HG03521 (cell line): ENCODE measurements around the gene TMPRSS2.

Experiments used
- ATAC-seq: cut with Tn5 transposase; IDR thresholded peaks from one replicate; pipeline ENCODE4 v1.9.1; 2021; ENCODE audit warnings: mild to moderate bottlenecking, moderate library complexity; ENCODE audit not compliant: unreplicated experiment

The TMPRSS2 gene

GRCh38 chr21:41507521-41508414, at the start of gene TMPRSS2:
TSS of gene TMPRSS2 (minus strand) at chr21:41508158. CDS start at chr21:41498133, 10,025 bp downstream.
- ATAC-seq = no peak

- ATAC-seq = no peak
Observed at GRCh38 chr21:41555057-41555456, 47.1 kb upstream of the TMPRSS2 start.

DNA sequence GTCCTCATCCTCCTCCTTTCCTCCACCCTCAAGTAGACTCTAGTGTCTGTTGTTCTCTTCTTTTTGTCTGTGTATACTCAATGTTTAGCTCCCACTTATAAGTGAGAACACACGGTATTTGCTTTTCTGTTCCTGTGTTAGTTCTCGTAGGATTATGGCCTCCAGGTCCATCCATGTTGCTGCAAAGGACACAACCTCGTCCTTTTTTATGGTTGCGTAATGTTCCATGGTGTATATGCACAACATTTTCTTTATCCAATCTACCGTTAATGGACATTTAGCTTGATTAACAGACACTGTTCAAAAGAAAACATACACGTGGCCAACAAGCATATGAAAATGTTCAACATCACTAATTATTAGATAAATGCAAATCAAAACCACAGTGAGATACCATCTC, 44.3 kb upstream of the TMPRSS2 start:
- no peak for ATAC-seq

DNA sequence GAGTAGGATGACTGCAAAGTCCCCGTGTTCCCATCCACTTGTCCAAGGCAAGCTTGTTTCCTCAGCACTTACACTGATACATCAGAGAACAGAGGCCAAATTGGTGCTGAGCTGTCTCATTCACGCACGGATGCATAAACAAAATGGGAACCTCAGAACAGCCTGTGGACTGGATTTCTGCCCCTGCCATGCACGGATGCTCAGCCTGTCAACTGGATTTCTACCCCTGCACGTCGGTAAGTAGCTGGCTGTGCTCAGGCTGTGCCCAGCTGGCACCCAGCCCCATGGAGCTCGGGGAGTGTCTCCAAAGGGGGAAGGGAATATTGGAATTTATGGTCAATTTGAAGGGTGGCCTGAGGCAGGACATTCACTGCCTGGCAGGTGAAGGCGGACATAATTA, 40.8 kb upstream of the TMPRSS2 start:
- ATAC-seq = no peak

GRCh38 chr21:41547111-41547510, 39.2 kb upstream of the TMPRSS2 start:
- ATAC-seq = no peak

DNA sequence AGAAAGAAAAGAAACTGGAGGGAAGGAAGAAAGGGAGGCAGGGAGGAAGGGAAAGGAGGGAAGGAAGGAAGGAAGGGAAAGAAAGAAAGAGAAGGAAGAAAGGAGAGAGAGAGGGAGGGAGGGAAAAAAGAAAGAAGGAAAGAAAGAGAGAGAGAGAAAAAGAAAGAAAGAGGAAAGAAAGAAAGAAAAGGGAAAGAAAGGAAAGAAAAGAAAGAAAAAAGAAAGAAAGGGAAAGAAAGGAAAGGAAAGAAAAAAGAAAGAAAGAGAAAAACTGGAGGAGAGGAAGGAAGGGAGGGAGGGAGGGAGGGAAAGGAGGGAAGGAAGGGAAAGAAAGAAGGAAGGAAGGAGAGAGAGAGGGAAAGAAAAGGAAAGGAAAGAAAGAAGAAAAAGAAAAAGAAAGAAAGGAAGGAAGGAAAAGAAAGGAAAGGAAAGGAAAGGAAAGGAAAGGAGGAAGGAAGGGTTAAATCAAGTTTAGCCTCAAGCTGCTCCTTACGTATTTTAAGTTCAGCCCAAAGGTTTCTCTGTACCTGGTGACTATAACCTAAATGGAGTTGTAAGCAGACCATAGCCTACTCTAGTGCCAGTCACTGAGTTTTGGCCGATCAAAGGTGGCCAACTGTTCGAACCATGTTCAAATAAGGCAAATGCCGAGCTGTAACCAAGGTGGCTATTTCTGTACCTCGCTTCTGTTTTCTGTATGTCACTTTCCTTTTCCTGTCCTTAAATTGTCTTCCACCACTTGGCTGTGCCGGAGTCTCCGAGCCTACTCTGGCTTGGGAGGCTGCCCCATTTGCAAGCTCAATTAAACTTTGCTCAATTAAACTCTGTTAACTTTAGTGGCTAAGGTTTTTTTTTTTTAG, 37.8 kb upstream of the TMPRSS2 start:
- ATAC-seq = no peak

GRCh38 chr21:41542727-41543126, 34.8 kb upstream of the TMPRSS2 start:
- no peak for ATAC-seq

GRCh38 chr21:41537356-41537755, 29.4 kb upstream of the TMPRSS2 start:
- no peak for ATAC-seq

DNA sequence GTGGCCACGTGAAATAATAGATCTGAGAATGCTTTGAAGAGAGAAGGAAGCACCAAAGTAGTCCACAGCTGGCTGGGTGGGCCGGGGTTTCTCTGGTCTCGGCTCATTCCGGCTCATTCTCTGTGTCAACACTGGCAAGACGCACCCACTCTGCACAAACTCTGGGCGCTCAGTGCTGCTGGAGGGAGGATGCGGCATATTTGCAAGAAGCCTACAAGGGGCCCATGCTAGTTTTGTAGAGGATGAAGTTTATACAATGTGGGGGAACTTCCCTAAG, 28.8 kb upstream of the TMPRSS2 start:
- no peak for ATAC-seq

GRCh38 chr21:41536076-41536826, 28.3 kb upstream of the TMPRSS2 start:
- no peak for ATAC-seq

GRCh38 chr21:41530366-41530765, 22.4 kb upstream of the TMPRSS2 start:
- no peak for ATAC-seq

DNA sequence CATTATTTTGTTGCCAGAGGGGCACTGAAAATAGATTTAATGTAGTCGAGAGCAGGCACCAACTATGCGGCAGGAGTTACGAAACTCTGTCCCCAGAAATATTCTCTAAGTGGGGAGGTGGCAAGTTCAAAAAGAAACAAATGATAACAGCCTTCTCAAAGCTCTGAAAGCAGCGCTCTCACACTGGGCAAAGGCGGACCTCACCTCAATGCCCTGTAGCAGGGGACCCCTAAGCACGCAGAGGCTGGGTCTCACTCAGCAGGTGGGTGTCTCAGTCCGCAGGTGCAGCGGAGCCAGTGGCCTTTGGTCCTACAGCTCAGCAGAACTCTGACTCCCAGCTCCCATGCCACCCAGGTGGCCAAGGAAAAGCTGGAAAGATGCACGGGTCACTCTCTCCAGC, 21.8 kb upstream of the TMPRSS2 start:
- ATAC-seq = no peak

DNA sequence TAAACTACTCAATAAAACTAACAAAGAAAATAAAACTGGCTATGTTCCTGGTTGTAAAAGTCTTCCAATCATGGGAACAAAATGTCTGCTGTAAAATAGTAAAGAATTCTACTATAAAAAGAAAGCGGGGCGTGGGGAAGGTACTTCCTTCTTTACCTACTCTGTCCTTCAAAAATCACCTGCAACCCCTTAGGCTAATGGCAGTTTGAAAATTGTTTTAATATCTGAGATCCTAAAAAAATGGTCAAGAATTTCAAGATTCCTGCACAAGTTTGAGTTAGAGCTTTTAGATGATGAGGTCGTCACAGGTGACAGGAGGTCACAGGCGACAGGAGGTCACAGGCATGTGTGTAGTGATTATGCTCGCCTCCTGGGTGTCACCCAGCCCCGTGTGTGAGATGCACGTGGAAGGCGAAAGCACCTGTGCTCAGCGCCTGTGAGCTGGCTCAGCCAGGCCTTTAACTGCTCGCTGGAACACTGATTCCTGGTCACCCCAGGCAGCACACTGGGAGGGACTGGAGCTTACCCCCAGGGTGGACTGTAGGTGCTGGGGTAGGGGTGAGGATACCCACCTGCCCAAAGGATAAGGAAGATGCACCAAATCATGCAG, 18.6 kb upstream of the TMPRSS2 start:
- no peak for ATAC-seq

- no peak for ATAC-seq
Observed at GRCh38 chr21:41523175-41523574, 15.2 kb upstream of the TMPRSS2 start.

DNA sequence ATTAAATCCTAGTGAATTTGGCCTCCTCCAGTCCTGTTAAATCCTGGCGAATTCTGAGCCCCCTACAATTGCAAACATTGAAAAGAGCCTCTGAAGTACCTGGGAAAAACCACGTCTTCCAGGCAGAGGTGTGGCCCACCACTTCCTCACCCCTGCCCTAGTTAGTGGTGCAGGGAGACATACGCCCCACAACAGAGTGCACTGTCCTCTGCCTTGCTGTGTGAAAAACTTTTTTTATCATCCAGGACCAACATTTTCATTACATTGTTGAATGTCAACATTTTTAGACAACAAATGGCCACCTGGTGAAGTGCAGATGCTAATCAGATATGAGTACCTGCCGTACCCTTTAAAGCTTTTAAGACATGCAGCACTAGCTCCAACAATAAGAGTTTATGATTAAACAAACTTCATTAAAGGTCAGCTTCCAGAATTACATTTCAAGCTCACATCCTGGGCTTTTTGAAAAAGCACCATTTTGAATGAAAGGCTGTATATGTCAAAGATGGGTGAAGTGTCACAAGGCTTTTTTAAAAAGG, 13.6 kb upstream of the TMPRSS2 start:
- ATAC-seq = no peak

DNA sequence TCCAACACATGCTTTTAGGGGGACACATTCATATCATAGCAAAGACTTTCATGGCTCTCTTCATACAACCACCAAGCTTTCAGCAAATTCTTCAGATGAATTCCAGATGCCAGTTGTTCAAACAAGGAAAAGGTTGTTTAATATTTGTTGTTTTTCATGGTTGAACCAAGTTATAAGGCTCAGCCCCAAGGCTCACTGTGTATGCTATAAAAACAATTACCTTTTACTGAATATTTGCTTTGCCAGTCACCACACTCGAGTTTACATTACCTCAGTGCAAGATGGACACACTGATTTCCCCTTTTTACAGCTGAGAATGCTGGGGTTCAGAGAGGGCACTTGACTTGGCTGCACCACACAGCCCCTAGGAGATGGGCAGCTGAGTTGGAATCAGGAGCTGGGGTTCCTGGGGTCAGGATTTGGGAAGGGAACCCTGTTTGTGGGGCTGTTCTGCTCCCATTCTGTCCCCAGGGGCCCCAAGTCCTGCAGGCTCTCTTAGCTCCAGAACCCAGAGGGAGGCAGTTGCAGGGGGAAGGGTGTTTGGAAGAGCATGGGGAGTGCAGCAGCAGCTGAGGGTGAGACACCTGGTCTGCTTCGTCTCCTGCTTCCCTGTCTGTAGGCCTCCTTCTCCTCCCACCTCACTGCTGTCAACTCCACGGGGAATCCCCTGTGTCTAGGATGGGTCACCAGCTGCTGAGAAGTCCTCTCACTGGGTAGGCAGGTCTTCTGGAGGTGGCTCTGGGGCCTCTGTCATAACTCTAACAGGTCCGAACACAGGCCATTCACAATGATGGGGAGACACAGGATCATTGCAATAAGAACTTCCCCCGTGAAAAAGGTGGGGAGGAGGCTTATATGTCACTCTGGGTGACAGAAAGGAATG, 12.8 kb upstream of the TMPRSS2 start:
- no peak for ATAC-seq

- no peak for ATAC-seq
Observed at GRCh38 chr21:41519806-41520559, 12.0 kb upstream of the TMPRSS2 start.

DNA sequence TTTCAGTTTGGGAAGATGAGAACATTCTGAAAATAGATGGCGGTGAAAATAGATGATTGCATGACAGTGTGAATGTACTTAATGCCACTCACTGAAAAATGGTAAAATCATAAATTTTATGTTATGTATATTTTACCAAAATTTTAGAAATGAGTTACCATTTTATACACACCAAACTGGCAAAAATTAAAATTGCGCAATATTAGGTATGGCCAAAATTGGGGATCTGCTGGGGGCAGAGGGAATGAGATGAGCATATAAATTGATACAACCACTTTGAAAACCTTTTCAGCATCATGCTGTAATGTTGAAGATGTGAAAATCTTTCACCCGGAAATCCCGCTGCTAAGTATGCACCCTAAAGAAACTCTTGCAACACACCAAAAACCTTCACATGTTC, 10.8 kb upstream of the TMPRSS2 start:
- no peak for ATAC-seq

- ATAC-seq = no peak
Observed at GRCh38 chr21:41511858-41512257, 3.9 kb upstream of the TMPRSS2 start.
